GM21723 (cell line): Measurements from ENCODE around the gene ADAT3.

Source experiments
- ATAC-seq: cut with Tn5 transposase; IDR thresholded peaks from one replicate; pipeline ENCODE4 v1.9.1; 2021; ENCODE audit warnings: mild to moderate bottlenecking, moderate library complexity; ENCODE audit not compliant: unreplicated experiment

ADAT3 gene

GRCh38 chr19:1905110-1905862, at the start of gene ADAT3, which contains the start of gene SCAMP4:
TSS of gene ADAT3 (plus strand) at chr19:1905399. CDS start at chr19:1912048, 6,649 bp downstream.
TSS of gene SCAMP4 (plus strand) at chr19:1905399. CDS start at chr19:1915020, 9,621 bp downstream.
- peak; percentile 73 for ATAC-seq

- ATAC-seq, result no peak
Measured at GRCh38 chr19:1855828-1856255, 49.4 kb upstream of the ADAT3 start.

GRCh38 chr19:1856345-1856697, 48.9 kb upstream of the ADAT3 start:
- ATAC-seq, result no peak

GRCh38 chr19:1856698-1857603, 48.2 kb upstream of the ADAT3 start:
- no peak for ATAC-seq

GRCh38 chr19:1857648-1858326, 47.4 kb upstream of the ADAT3 start:
- no peak for ATAC-seq

GRCh38 chr19:1858412-1859081, 46.7 kb upstream of the ADAT3 start:
- ATAC-seq, result no peak

- no peak for ATAC-seq
Measured at GRCh38 chr19:1859331-1859781, 45.8 kb upstream of the ADAT3 start.

GRCh38 chr19:1860042-1860775, 45.0 kb upstream of the ADAT3 start:
- ATAC-seq, result no peak

- ATAC-seq, result no peak
Measured at GRCh38 chr19:1860821-1861598, 44.2 kb upstream of the ADAT3 start.

- no peak for ATAC-seq
Measured at GRCh38 chr19:1861599-1862031, 43.6 kb upstream of the ADAT3 start.

GRCh38 chr19:1862068-1862423, 43.2 kb upstream of the ADAT3 start:
- ATAC-seq, result no peak

- ATAC-seq, result no peak
Measured at GRCh38 chr19:1862424-1863327, 42.5 kb upstream of the ADAT3 start.

GRCh38 chr19:1863328-1863637, 41.9 kb upstream of the ADAT3 start, which contains the start of gene KLF16:
TSS of gene KLF16 (minus strand) at chr19:1863579. CDS start at chr19:1863497, 82 bp downstream.
- ATAC-seq, result no peak

- peak; percentile 48 for ATAC-seq
Measured at GRCh38 chr19:1863638-1864479, 41.3 kb upstream of the ADAT3 start.

GRCh38 chr19:1864480-1865171, 40.6 kb upstream of the ADAT3 start:
- ATAC-seq, result peak; percentile 39

GRCh38 chr19:1865172-1866010, 39.8 kb upstream of the ADAT3 start:
- ATAC-seq, result no peak
